ENCODE data around the gene MCC. TPM values are rescaled to one million over a fixed set of nuclear protein-coding genes. Genes with fewer than 3 reads are reported as not detected.

The MCC gene
- total and polyA plus RNA-seq, 9 donors, result 29.8 to 262 (median 108) TPM

DNA sequence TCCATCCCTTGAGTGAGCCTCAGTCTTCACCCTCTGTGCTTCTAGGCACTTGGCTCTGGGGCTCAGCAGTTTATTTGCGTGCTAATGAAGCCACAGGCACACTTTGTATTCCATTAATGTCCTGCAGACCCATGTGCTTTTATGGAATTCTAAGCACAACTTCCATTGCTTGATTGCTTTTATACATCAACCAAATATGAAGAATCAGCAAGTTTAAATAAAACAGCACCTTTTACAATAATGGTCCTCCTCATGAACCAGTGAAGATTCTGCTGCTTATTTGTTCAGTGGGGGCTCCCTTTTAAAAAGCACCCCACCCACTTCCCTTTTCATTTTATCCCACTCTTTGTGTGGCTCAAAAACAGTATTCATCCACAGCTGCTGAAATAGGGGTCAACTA lies 451.4 kb downstream of the MCC start:
- no peaks in the 10 kb centered on the region for H3K9me3 ChIP-seq
- H3K27ac ChIP-seq, result no peak overlapping the region
- intact Hi-C loops (cut with DNase I), result no loop called here
- H3K36me3 ChIP-seq, result no peaks in the 10 kb centered on the region
- peaks cover 8% of the 10 kb centered on the region for H3K4me1 ChIP-seq (ENCODE audit: insufficient read depth)
- no peaks in the 10 kb centered on the region for H3K27me3 ChIP-seq
- no peak for TF ChIP-seq EP300 (IDR thresholded peaks at IDR 0.05)
- no peak for TF ChIP-seq POLR2A (IDR thresholded peaks at IDR 0.05)
- TF ChIP-seq, protein P1, sequence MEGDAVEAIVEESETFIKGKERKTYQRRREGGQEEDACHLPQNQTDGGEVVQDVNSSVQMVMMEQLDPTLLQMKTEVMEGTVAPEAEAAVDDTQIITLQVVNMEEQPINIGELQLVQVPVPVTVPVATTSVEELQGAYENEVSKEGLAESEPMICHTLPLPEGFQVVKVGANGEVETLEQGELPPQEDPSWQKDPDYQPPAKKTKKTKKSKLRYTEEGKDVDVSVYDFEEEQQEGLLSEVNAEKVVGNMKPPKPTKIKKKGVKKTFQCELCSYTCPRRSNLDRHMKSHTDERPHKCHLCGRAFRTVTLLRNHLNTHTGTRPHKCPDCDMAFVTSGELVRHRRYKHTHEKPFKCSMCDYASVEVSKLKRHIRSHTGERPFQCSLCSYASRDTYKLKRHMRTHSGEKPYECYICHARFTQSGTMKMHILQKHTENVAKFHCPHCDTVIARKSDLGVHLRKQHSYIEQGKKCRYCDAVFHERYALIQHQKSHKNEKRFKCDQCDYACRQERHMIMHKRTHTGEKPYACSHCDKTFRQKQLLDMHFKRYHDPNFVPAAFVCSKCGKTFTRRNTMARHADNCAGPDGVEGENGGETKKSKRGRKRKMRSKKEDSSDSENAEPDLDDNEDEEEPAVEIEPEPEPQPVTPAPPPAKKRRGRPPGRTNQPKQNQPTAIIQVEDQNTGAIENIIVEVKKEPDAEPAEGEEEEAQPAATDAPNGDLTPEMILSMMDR (IDR thresholded peaks at IDR 0.05), result no peak
- H3K4me3 ChIP-seq, result no peak overlapping the region
- 100% methylated on average over 1 of the region's 1 CpG for WGBS, 3 donors
- no peak for DNase-seq

DNA sequence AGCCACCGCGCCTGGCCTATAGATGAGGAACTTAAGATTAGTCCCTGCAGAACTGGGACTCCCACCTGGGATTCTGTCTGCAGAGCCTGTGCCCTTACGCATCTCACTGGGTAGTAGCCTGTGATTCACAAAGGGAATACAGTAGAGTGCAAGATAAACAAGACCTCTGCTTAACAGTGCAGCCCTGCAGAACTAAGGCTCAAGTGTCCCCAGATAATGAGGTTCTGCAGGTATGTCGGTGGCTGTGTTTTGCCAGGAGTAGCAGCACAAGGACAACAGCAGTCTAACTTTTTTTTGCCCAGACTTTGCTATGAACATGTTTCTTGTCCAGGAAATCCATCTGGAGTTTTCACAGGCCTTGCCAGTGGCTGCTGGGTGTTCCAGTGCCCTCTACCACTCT lies 451.9 kb downstream of the MCC start:
- WGBS, 3 donors, result 95 to 97% (median 95%) methylated on average over 4 of the region's 4 CpGs

DNA sequence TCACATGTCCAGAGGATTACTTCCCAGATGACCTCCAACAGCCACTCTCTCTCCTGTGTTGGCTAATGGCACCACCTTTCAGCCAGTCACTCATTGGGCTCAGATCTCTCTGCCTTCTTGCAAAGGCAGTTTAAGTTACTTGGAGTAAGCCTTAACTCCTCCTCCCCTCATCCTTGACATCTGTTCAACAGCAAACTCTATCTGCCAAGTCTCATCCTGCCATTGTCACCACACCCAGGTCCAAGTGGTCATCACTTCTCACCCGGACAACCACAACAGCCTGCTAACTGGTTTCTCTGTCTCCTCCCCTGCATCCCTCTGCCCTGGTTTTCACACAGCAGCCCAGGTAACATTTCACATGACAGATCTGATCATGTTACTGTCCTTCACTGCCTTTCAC lies 453.2 kb downstream of the MCC start:
- no peak overlapping the region for H3K27ac ChIP-seq
- TF ChIP-seq POLR2A (IDR thresholded peaks at IDR 0.05) (no peak), EP300 (IDR thresholded peaks at IDR 0.05) (no peak)
- TF ChIP-seq, protein P1 (IDR thresholded peaks at IDR 0.05), result no peak
- WGBS, 3 donors, result 80 to 84% (median 82%) methylated on average over 1 of the region's 1 CpG
- no peaks in the 10 kb centered on the region for H3K36me3 ChIP-seq
- DNase-seq, result no peak
- intact Hi-C loops (cut with DNase I), result no loop called here
- H3K4me1 ChIP-seq (ENCODE audit: insufficient read depth), result peaks cover 8% of the 10 kb centered on the region
- H3K27me3 ChIP-seq, result no peaks in the 10 kb centered on the region
- H3K9me3 ChIP-seq, result no peaks in the 10 kb centered on the region
- no peak overlapping the region for H3K4me3 ChIP-seq

More for the DNA sequence above, 451.9 kb downstream of the MCC start:
- H3K36me3 ChIP-seq, result no peaks in the 10 kb centered on the region
- H3K4me3 ChIP-seq, result no peak overlapping the region
- no peaks in the 10 kb centered on the region for H3K9me3 ChIP-seq
- no peak overlapping the region for H3K27ac ChIP-seq
- H3K4me1 ChIP-seq (ENCODE audit: insufficient read depth), result peaks cover 8% of the 10 kb centered on the region
- no peak for DNase-seq
- TF ChIP-seq EP300 (IDR thresholded peaks at IDR 0.05) (no peak), POLR2A (IDR thresholded peaks at IDR 0.05) (no peak)
- TF ChIP-seq, protein P1 (IDR thresholded peaks at IDR 0.05), result no peak
- no peaks in the 10 kb centered on the region for H3K27me3 ChIP-seq
- intact Hi-C loops (cut with DNase I), result no loop called here

DNA sequence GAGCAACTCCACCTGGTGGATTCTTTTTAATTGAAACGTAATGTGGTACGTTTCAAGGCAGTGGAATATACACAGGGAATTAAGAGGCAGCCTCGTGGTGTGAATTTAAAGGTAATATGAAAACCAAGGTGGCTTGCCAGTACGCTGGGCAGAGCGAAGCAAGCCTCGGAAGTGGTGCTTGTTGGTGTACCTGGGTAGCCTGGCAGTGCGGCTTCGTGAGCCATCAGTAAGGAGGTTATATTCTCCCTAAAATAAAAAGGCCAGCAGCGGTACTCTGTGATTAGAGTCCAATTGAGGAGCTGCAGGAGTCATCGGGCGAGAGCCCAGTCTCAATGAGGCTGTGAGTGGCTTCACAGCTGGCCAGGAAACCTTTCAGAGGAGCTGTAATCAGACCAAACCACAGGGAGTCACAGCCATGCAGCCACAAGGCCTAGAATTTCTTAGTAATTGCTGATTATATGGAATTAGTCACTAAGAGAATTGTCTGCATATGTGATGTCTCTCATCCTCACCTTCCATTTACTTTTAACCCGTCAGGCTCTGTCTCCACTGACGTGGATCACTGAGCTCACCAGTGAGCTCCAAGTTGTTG lies 454.0 kb downstream of the MCC start:
- 65 to 81% (median 78%) methylated on average over 13 of the region's 13 CpGs for WGBS, 3 donors
- Histone ChIP-seq H3K27me3 (no peaks in the 10 kb centered on the region), H3K27ac (no peak overlapping the region), H3K36me3 (no peaks in the 10 kb centered on the region), H3K4me1 (ENCODE audit: insufficient read depth) (peaks cover 6% of the 10 kb centered on the region), H3K9me3 (no peaks in the 10 kb centered on the region), H3K4me3 (no peak overlapping the region)
- peak in 1 of 5 donors; percentile 15 for DNase-seq
- no peak for TF ChIP-seq POLR2A (IDR thresholded peaks at IDR 0.05)
- TF ChIP-seq, protein P1 (IDR thresholded peaks at IDR 0.05), result no peak
- no peak for TF ChIP-seq EP300 (IDR thresholded peaks at IDR 0.05)
- intact Hi-C loops (cut with DNase I), result no loop called here

Data from ovary (tissue), 9 donors.